ENCODE measurements around the gene AANAT.

The AANAT gene

DNA sequence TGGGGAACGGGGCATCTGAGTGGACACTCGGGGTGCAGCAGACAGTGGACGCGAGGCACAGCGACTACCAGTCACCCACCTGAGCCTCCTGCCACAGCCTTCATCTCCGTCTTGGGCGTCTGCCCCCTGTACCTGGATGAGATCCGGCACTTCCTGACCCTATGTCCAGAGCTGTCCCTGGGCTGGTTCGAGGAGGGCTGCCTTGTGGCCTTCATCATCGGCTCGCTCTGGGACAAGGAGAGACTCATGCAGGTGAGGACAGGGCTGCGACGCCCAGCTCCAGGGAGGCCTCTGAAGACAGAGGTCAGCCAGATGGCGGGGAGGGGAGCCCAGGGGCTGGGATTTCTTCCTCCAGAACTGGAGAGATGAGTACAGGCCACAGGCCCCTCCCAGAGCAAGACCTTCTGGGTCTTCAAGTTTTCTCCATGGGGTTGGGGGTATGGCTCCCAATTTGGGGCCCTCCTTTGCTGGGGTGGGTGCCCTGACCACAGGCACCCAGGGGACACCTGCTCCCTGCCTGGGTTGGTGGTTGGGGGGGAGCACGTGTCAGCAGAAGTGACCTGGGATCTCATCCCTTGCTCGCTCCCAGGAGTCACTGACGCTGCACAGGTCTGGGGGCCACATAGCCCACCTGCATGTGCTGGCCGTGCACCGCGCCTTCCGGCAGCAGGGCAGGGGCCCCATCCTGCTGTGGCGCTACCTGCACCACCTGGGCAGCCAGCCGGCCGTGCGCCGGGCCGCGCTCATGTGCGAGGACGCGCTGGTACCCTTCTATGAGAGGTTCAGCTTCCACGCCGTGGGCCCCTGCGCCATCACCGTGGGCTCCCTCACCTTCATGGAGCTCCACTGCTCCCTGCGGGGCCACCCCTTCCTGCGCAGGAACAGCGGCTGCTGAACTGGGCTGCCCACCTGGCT is 1.9 kb downstream of the AANAT start:
- no peak for DNase-seq

DNA sequence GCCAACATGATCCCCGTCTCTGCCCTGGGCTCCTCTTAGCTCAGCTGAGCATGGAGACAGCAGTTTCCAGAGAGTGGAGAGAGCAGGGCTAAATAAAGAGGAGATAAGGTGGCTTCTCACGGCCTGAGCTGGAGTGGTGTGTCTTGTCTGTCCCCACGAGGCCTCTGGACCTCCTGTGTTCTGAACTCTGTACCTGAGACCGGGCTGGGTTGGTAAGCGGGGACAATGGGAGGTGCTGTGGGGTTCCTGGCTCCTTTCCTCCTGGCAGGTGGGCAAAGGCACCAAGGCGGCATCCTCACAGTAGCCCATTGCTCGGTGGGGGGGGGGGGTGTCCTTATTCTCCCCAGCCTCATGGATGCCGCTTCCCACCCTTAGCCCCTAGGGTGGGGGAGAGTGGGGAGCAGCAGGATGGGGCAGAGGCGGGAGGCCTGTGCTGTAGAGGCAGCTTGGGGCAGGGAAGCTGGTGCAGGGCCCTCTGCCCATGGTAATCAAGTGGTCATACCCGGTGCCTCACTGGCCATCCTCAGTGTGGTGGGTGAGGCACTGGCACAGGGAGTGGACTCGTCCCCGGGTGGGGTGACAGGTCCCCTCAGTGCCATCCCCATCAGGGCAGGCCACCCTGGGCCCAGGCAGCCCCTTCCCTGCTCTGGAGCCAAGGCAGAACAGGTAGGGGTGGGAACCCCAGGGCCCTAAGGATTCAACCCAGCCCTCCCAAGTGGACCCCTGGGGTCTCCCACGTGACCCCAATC is 2.8 kb downstream of the AANAT start:
- no peak for DNase-seq

DNA sequence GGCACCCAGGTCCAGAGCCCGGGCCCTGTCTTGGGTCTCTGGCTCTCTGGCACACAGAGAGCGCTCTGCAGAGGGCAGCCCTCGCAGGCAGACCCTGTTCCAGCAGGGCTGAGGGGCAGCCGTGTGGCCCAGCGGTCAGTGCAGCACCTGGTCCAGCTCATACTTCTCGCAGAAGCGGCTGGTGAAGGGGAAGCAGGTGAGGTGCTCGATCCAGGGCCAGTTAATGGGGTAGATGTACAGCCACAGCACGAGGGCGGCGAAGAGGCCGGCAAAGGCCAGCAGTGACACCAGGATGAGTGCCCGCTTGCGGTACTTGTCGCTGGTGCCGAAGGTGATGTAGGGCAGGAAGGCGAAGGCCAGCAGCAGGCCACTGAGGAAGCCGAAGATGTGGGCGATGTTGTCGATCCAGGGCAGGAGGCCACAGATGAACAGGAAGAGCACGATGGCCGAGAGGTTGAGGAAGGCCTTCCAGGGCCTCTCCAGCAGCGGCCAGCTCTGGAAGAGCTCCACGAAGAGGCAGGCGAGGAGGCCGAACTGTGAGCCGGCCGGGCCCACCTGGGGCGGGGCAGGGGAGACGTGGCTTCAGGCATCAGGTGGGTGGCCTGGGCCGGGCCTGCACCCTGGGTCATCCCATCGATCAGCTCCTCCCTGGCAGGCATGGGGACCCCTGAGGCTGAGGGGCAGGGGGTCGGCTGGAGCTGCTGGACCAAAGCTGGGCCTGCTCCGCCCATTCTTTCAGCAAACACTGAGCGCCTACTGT is 4.3 kb downstream of the AANAT start:
- no peak for DNase-seq

GRCh38 chr17:76472258-76472645 is 4.8 kb downstream of the AANAT start:
- no peak for DNase-seq

- no peak for DNase-seq
Observed at GRCh38 chr17:76472726-76473125, 5.3 kb downstream of the AANAT start.

GRCh38 chr17:76473541-76473985 is 6.2 kb downstream of the AANAT start:
- no peak for DNase-seq

GRCh38 chr17:76474238-76474637 is 6.8 kb downstream of the AANAT start:
- no peak for DNase-seq

DNA sequence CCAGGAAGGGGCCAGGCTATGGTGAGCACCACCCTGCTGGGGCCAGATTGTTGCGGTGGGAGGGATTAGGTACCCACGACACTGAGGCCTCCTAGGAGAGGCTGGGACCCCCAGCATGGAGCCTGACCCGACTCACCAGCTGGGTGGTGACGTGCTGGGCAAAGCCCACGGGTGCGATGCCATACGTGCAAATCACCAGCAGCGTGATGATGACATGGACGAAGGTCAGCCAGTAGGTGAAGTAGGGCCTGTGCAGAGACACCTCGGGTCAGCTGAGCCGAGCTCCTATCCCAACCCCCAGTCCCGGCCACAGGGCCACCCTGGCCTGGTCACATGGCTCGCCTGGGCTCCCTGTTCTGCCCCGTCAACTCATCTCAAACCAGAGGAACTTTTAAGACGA is 7.5 kb downstream of the AANAT start:
- DNase-seq, result no peak

DNA sequence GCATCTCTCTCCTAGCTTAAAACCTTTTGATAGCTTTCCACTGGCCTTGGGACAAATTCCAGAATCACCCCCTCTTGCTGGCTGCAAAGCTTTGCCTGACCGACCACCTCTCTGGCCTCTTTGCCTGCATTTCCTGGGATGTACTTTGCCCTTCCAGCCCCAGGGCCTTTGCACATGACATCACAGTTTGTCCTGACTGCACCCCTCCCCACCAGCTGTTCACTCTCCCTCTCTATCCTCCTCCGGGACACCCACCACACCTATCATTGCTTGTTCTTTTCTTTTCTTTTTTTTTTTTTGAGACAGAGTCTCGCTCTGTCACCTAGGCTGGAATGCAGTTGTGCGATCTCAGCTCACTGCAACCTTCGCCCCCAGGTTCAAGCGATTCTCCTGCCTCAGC is 7.9 kb downstream of the AANAT start:
- no peak for DNase-seq

DNA sequence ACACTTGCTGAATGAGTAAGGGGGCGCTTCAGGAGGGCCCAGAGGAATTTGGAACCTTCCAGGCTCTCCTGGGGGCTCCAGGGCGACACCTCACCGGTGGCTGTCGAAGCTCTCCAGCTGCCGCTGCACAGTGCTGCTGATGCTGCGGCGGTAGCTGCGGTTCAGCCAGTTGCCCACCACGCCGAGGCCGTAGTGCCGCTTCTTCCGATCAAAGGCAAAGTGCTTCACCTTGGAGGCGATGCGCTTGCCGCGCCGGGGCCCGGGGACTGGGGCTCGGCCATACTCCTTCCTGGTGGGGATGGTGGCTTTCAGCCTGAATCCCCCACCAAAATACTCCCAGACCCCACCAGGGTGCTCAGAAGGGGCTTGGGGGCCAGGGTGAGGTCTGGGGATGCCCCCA is 9.3 kb downstream of the AANAT start:
- DNase-seq, result no peak

GRCh38 chr17:76477576-76477975 is 10.2 kb downstream of the AANAT start:
- no peak for DNase-seq

DNA sequence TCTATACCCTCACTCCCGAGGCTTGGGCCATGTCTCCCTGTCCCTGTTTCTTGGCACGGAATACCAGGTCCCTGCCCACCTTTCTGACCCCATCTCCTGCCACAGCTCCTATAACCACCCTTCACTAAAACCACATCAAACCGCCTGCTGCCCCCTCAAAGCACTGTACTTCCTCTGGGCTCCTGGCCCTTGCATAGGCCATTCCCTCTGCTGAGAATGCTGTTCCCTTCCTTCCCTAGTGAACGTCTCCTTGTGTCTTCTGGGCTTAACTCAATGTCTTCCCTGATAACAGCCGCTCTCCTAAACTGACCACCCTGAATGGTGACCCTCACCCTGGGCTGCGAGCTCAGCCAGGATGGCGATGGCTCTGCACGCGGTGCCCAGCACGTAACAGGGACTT is 10.7 kb downstream of the AANAT start:
- DNase-seq, result no peak

DNA sequence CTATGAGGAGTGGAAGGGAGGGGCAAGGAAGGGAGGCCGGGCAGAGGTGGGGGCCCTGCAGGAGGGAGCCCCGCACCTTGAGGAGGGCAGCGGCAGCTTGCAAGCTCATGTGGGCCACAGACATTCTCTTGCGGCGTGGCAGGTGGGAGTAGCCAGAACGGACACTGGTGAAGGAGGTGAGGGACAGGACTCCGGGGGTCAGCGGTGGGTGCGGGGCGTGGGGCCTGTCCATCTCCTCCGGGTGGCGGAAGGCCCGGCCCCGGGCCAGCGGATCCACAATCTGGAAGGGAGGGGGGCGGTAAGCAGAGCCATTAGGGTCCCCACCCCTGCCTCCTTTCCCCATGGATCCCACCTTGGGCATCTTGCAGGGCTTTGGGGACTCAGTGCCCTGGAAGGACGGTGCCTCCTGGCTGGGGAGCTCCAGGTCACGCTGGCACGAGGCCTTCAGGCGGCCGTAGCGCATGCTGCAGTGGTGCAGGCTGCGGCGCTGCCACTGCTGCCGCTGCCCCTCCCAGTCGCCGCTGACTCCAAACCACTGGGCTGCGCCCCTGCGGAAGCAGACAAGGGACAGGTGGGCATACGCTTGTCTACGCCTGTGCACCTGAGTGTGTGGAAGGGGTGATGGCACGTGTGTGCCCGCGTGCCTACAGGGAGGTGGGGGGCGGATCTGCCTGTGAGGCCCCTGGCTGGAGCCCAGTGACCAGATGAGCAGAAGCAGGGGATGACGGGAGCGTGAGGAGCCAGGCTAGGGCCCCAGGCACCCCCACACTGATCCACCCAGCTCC is 11.5 kb downstream of the AANAT start:
- no peak for DNase-seq

DNA sequence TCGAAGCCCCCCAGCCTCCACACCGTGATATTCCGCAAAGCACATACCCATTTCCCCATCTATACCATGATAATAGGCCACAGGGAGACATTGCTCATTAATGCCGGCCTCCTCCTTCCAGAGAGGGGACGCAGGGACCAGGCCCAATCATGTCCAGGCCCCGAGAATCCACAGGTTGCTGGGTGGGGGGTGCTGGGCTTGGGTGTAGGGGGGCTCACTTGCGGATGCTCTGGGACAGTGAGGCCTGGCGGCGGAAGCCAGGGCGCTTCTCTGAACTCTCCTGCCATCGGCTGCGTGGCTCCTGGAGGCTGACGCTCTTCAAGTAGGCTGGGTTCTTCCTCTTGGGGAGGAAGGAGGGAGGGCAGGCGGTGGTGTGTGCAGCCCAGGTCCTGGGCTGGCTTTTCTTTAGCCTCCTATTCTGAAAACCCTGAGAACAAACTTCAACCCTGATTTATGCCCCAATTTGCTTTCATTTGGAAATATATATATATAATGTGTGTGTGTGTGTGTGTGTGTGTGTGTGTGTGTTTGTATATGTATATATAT is 12.2 kb downstream of the AANAT start:
- no peak for DNase-seq

DNA sequence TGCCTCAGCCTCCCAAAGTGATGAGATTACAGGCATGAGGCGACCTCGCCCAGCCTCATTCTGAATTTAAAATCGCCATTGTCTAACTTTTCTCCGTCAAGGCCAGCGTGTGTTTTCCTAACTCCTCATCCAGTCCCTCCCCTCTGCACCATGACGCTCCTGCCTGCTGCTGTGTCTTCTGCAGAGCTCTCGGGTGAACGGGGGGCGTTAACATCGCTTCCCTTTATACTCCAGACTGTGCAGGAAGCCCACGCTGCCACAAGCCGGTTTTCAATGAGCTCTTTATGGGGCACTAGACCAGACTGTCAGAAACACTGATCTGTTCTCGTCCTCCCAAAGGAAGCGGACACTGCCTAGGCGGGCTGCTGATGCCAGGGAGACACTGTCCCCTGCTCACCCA is 13.2 kb downstream of the AANAT start:
- DNase-seq, result no peak

GRCh38 chr17:76481071-76481655 is 13.8 kb downstream of the AANAT start:
- no peak for DNase-seq

DNA sequence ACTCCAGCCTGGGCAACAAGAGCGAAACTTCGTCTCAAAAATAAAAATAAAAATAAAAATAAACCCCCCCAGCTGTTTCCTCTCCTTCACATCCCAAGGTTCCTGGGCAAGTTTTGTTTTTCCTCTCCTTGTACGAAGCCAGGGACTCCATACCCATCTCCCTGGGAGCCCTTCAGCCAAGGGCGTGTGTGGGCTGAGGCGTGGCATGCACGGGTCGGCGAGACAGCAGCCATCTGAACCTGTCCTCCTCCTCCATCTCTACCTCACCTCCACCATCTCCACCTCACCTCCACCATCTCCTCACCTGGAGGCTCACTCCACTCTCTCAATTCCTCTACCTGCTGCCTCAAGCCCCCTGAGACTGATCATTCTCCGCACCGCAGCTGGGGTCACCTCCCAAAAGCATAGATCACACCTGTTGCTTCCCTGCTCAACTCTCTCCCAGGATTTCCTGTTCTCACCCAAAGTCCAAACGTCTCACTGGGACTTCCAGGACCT is 16.9 kb downstream of the AANAT start:
- no peak for DNase-seq

GRCh38 chr17:76485569-76485968 is 18.2 kb downstream of the AANAT start:
- DNase-seq, result no peak

- no peak for DNase-seq
Observed at GRCh38 chr17:76487451-76488192, 20.2 kb downstream of the AANAT start.

DNA sequence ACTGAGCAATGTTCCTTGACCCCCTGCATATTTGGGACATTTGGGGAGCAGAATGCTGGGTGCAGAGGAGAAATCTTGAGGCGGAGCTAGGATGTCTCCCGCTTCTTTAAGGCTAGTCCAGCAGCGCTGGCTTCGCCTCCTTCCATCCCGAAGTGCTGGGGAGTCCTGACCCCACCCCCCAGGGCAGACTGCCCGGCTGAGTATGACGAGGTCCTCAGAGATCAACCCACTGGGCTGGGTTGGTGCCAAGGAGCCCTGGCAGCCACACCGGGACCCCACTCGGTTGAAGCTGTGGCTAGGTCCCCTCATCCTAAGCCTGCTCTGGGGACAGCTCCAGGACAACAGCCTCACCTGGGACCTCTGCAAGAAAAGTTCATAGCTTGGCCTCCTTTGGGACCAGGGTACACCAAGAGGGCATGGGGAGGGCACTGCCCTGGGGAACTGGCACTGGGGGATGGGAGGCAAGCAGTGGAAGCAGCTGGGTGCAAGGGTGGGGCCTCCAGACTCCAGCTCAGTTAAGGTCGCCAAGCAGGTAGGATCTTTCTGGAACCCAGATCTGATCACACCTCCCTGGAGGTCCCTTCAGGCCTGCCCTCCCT is 22.8 kb downstream of the AANAT start:
- DNase-seq, result no peak

Measured in activated effector memory CD4-positive, alpha-beta T cell treated with Interleukin-2 at 50 U/mL for 16 hours (primary cell).